Retinal pigment epithelial cell (primary cell): ENCODE results near the gene ADD3.

Experiments
- DNase-seq: peaks from one replicate; pipeline ENCODE4 v3.0.0-alpha.2; 2010; ENCODE audit warnings: low read depth
- H3K4me3 ChIP-seq: 2 replicates; pipeline ENCODE4 v1.5.1; 2011; ENCODE audit warnings: mild to moderate bottlenecking, low read length, control low read depth, moderate library complexity
- TF ChIP-seq, protein P1 (sequence below): conservative IDR thresholded peaks from 2 replicates; pipeline ENCODE4 v1.5.1; 2011; ENCODE audit warnings: low read depth, low read length, control low read depth, inconsistent platforms

The ADD3 gene

DNA sequence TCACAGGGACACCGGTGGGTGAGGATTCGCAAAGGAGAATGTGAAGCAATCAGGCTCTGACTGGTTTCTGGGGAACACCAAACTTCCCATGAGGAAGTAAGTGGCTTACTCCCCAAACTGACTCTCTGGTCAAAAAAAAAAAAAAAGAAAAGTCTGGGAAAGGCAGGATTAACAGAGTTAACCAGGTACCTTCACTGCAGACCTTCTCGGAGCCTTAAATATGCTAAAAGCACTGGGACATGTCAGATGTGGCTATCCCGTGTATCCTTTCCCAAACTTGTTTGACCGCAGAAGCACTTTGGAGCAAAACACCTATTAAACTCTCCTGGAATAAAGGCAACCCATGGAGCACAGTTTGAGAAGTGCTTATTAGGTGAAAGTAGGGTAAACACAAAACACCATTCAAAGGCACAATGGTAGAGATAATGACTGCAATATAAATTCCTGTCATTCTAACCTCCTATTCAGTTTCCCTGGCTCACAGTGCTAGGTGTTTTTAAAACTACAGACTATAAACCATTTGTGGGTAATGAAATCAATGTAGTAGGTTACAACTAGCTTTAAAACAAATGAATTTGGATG is 155.5 kb downstream of the ADD3 start:
- no peak overlapping the region for H3K4me3 ChIP-seq
- DNase-seq, result no peak
- TF ChIP-seq, protein P1, sequence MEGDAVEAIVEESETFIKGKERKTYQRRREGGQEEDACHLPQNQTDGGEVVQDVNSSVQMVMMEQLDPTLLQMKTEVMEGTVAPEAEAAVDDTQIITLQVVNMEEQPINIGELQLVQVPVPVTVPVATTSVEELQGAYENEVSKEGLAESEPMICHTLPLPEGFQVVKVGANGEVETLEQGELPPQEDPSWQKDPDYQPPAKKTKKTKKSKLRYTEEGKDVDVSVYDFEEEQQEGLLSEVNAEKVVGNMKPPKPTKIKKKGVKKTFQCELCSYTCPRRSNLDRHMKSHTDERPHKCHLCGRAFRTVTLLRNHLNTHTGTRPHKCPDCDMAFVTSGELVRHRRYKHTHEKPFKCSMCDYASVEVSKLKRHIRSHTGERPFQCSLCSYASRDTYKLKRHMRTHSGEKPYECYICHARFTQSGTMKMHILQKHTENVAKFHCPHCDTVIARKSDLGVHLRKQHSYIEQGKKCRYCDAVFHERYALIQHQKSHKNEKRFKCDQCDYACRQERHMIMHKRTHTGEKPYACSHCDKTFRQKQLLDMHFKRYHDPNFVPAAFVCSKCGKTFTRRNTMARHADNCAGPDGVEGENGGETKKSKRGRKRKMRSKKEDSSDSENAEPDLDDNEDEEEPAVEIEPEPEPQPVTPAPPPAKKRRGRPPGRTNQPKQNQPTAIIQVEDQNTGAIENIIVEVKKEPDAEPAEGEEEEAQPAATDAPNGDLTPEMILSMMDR, result no peak

DNA sequence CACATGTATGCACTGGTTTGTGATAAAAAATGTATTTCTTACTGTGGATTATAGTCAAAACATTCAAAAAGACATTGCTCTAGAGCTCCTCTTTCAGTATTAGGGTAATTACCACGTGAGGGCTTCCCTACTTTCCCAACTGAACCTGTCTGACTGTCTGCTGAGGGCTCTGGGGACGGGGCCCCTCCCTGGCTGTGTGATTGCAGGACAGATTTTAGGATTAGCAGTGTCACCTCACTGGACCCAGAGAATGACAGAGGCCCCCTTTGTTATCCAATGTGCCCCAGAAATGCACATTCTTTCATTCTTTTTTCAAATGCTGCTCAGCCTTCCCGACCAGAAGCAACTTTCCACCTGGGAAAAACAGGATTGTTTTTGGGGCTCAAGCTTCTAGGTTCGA is 156.1 kb downstream of the ADD3 start:
- no peak for DNase-seq
- TF ChIP-seq, protein P1, result no peak
- H3K4me3 ChIP-seq, result no peak overlapping the region

DNA sequence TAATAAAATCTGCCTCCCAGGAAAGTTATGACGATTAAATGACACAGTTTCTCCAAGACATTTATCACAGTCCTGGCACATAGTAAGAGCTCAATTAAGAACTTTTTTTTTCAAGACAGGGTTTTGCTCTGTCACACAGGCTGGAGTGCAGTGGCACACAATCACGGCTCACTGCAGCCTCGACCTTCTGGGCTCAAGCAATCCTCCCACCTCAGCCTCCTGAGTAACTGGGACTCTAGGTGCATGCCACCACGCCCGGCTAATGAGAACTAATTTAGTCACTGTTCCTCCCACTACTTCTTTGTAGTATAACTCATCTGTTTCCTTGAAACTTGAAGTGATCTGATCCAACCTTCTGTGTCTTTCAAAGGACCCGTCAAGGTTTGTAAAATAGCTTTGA is 157.5 kb downstream of the ADD3 start:
- TF ChIP-seq, protein P1, result no peak
- H3K4me3 ChIP-seq, result no peak overlapping the region
- no peak for DNase-seq

DNA sequence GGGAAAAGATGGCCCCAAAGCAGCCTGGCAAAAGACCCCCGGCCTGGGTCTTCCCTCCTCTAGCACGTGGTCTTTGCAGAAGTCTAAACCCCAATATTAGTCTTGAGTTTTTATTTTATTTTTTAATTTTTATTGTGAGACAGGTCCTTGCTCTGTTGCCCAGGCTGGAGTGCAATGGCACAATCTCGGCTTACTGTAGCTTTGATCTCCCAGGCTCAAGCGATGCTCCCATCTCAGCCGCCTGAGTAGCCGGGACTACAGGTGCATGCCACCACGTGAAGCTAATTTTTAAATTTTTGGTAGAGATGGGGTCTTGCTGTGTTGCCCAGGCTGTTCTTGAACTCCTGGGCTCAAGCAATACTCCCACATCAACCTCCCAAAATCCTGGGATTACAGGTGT is 159.4 kb downstream of the ADD3 start:
- no peak for DNase-seq
- no peak overlapping the region for H3K4me3 ChIP-seq
- TF ChIP-seq, protein P1, result no peak

DNA sequence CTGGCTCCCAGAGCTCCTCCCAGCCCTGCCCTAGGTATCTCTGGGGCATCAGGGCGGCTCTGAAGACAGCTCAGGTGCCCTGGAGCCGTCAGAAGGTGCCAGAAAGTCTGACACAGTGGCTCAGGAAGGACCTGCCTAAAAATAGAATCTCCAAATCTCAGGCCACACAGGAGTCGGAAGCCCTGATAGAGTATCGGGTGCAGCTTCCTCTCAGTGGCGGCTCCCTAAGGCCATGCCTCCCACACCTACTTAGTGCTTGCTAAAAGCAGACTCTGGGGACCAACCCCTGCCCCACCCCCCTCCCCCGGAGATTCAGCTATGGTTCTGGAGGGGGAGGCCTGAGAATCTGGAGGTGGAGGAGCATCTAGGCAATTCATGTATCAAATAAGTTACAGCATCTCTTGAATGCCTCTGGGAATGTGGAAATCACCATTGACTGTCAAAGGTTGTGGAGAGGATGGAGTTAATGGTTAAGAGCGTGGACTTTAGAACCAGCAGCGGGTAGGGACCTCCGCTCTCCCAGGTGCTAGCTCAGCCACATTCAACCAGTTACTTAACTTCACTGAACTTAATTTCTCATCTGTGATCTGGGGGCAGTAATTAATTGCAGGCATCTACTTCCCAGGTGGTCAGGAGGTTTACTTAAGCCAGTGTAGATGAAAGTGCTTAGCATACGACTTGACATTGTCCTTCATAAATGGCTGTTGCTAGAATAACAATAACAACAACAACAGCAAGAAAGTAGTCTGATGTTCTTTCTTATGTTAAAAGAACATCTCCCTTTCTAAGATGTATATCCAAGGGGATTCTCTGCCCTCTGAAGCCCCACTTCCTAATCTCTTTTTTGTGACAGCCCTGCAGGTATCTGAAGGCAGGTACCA is 161.1 kb downstream of the ADD3 start:
- TF ChIP-seq, protein P1, result no peak
- DNase-seq, result no peak
- H3K4me3 ChIP-seq, result no peak overlapping the region

DNA sequence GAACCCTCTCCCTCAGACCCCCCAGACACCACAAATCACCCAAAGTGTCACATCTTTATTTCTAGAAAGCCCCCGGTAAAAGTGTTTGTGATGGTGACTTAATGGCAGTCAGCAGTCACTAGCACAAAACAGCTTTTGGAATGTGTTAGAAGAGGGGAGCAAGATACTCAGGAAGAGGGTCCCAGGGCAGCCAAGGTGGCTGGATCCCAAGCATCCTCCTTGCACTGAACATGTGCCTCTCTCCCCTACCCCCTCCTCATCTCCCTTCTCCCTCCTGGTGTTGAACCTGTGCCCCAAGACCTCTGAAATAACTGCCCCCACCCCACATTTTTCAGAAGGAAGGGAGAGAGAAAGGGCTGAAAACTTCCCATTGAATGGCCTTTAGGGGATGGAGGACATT is 161.8 kb downstream of the ADD3 start:
- H3K4me3 ChIP-seq, result no peak overlapping the region

More for the DNA sequence above, 161.8 kb downstream of the ADD3 start:
- TF ChIP-seq, protein P1, result no peak
- no peak for DNase-seq
